HuH-7.5 (cell line): ENCODE data around the gene MUS81.
A peak's percentile ranks its signal among the peaks of the same experiment; 100 is the strongest.
"Not testable (repeated sequence)": the region's sequence is repeated elsewhere in the genome, so short reads cannot be mapped to it uniquely, and the experiment has no call there.

Experiments
- DNase-seq: peaks from one replicate; pipeline ENCODE4 v3.0.0; 2011; ENCODE audit warnings: low spot score

The MUS81 gene

DNA sequence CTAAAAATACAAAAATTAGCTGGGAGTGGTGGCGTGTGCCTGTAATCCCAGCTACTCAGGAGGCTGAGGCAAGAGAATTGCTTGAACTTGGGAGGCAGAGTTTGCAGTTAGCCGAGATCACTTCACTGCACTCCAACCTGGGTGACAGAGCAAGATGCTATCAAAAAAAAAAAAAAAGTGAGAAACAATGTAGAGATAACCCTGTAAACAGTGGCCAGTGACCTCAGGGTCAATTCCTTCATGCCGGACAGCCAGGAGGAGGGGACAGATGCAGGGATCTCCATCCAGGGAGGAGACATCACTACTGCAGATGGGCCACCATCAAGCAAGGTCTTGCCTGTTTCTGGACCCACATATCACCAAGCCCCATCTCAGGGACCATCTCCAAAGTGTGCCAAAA is 12.5 kb upstream of the MUS81 start:
- DNase-seq, result no peak

DNA sequence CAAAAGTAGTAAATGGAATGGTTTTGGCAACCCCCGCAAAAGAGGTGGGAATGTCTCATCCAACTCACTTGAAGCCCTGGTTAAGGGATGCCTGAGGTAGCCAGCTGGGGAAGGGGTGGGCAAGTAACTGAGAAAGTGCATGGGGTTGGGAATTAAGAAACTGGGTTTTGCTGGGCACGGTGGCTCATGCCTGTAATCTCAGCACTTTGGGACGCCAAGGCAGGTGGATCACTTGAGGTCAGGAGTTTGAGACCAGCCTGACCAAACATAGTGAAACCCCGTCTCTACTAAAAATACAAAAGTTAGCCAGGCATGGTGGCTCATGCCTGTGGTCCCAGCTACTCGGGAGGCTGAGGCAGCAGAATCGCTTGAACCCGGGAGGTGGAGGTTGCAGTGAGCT is 11.5 kb upstream of the MUS81 start:
- DNase-seq, result not testable (repeated sequence)

DNA sequence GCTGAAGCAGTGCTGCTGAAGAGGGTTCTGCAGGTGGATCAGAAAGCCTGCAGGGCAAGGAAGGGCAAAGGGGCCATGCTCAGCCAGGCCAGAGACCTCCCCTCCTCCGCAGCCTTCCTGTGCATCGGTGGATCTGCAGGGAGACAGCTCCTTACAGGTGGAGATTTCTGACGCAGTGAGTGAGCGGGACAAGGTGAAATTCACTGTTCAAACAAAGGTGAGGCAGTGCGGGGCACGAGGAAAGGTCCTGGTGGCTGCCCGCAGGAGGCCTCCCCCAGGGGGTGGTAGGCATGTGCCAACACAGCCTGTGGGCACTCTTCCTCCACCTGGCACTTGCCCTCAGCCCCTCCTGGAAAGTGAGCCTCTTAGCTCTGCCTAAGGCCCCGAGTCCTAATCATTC is 10.9 kb upstream of the MUS81 start:
- DNase-seq, result no peak

DNA sequence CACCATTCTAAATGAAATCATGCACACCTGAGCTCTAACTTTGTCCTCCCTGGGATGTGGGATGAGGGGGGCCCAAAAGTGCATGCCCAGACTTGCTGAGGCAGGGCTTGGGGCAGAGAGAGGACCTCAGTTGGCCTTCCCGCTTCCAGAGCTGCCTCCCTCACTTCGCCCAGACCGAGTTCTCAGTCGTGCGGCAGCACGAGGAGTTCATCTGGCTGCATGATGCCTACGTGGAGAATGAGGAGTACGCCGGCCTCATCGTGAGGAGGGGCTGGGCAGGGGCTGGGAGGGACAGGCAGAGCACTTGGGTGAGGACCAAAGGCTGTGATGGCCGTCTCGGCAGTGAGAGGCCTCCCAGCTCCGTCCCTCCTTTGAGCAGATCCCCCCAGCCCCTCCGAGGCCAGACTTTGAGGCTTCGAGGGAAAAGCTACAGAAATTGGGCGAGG is 10.4 kb upstream of the MUS81 start:
- DNase-seq, result no peak

DNA sequence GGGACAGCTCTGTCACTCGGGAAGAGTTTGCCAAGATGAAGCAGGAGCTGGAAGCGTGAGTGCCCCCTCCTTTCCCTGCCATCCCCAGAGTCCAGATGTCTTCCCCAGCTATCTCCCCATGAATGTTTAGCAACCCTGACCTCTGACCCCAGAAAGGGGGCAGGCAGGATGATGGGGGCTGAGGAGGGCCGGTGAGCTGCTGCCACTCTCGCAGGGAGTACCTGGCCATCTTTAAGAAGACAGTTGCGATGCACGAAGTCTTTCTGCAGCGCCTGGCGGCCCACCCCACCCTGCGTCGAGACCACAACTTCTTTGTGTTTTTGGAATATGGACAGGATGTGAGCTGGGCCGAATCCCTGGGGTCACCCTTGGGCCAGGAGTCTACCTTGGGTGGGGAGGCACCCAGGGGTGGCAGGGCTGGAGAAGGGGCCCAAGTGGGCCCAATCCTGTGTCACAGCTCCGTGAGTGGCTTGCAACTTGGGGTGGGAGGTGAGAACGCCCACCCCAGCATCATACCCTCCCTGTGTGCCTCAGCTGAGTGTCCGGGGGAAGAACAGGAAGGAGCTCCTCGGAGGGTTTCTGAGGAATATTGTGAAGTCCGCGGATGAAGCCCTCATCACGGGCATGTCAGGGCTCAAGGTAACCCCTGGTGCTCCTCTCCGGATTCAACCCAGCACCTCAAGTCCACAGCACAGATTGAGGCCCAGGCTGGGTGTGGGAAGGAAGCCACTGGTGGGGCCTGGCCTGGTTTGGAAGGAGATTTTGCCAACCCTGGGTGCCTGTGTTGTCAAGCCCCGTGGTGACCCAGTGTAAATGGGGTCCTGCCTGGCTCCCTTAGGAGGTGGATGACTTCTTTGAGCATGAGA is 9.8 kb upstream of the MUS81 start:
- DNase-seq, result no peak

DNA sequence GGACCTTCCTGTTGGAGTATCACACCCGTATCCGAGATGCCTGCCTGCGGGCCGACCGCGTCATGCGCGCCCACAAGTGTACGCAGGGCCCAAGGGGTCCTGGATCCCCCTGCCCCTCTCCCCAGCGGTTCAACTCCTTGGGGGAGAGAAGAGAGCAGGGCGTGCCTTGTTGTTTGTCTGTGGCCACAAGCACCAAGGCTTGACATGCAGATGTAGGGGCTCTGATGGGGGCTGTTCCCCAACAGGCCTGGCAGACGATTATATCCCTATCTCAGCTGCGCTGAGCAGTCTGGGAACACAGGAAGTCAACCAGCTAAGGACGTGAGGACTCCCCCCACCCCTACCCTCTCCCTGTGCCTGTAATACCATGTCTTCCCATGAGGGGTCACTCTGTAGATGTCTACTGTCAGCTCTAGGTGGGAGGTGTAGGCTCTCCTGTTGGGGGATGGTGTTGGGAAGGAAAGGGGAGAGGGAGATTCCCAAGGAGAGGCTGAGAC is 9.1 kb upstream of the MUS81 start:
- no peak for DNase-seq

DNA sequence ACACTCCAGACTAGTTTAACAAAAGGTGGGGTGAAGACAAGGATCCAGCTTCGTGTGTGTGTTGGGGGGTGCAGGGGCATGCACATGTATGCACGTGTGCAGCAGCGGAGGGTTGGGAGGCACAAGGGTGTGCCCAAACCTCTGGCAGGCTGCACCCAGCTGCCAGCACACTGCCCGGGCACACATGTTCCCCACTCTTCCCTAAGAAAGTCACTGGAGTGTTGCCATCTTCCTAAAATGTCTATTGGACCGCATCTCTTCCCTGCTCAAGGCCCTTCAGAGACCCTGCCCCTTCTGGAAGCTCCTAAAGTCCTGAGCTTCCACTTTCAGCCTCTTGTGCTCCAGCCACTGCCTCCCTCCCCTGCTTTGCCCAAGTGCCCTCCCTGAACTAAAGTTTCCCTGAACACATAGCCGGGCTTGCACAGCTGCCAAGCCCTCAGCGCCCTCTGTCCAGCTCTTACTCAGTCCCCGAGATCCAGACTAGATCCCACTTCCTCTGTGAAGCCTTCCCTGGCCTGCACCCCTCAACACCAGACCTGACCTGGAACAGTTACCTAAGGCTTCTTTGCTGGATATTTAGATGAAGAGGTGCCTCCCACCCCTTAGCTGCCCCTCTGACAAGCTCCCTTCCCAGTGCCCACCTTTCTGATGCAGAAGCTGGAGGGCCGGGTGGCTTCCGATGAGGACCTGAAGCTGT is 8.3 kb upstream of the MUS81 start:
- DNase-seq, result no peak

DNA sequence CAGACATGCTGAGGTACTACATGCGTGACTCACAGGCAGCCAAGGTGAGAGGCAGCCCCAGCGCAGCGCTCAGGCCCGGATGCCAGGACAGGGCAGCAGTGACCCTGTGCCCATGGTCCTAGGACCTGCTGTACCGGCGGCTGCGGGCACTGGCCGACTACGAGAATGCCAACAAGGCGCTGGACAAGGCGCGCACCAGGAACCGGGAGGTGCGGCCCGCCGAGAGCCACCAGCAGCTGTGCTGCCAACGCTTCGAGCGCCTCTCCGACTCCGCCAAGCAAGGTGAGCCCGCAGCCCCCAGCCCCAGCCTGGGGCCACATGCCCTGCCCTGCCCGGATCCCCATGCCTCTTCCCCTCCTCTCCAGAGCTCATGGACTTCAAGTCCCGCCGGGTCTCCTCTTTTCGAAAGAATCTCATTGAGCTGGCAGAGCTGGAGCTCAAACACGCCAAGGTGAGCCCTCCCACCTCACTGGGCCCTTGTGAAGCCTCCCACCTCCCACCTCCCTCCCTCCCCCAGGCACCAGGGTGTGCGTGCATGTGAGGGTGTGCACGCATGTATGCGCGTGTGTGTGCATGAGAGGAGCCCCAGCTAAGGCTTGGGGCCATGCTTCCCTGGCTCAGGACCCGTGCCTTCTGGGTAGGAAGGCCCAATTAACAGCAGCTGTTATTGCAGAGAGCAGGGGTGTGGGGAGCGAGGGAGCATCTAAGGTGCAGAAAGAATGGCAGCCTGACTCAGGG is 7.6 kb upstream of the MUS81 start:
- DNase-seq, result no peak

DNA sequence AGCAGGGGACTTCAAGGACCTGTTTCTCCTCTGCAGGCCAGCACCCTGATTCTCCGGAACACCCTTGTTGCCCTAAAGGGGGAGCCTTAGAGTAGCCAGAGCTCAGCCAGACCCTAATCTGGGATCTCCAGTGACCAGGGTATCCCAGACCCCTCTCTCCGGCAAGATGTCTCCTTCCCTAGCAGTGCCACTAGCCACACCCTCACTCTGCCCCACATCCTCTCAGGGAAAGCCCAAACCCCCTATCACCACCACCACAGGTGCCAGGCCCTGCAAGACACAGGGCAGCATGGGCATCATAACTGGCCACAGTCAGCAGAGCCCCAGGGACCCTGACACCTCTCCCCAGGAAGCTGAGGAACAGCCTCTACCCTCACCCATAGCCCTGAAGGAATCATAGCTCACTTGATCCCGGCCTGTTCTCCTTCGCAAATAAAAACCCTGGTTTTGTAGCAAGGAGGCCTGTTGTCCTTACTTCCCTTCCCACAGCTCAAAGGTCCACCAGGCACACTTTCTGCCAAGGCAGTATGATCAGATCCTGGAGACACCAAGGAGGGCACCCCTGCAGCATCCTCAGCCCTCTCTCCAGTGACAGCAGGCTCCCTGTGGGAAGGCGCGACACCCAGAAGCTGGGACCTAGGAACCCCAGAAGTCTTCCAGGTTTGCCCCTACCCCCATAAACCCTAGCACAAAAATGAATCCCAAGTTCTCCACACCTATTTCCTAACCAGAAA is 6.8 kb upstream of the MUS81 start:
- DNase-seq, result no peak

DNA sequence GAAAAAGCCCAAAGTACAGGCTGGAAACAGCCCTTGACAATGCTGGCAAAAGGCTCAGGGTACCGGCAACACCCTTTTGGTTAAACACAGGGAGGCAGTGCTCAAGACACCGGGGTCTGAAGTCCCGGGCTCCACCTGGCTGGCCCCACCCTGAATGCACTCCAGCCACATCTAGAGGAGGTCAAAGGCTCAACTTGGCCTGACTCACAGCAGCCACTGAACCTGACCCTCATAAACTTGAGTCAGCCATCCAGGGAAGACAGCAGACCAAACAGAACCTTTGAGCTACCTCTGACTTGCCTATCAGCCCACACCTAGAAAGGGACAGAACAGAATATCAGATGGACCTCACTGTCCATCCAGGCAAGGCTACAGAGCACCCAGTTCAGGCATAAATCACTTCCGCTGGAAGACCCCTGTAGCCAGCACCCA is 6.1 kb upstream of the MUS81 start:
- DNase-seq, result no peak

DNA sequence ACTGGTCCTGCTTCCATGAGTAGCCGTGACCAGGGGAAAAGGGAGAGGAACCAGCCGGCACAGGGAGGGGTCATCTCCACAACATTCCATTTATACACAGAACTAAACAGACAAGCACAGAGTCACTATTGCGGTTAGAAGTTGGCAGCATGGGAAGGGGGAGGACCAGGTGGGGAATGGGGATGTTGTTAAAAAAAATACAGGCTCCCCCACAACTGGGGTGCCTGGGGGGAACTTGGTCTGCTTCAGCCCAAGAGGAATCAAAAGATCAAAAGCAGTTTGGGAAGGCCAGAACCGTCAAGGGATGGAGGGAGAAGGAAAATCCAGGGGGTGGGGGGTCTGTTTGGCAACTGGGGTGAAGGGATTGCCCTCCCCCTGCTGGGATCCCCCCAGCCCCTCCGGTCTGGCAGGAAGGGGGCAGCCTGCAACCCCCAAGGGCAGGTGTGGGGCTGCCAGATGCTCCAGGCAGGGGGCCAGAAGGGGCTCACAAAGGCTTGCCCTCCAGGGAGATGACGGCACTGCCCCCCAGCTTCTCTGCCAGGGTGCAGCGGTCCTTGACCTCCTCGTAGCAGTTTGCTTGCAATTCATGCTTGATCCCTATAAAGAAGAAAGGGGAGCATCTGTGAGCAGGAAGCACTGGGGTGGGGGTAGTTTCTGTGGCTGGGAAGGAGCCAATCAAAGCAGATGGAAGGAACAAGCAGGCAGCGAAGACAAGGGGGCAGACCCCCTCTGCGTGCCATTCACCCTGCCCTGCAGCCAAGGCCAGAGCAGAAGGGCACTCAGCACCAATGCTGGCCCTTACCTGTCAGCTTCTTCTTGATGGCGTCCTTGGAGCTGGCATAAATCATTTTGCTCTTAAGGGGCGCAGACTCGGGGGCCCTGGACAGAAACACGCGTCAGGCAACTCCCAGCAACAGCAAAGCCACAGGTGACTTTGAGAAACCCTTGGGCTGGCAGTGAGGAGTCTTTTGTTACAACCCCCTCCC is 5.1 kb upstream of the MUS81 start:
- no peak for DNase-seq

DNA sequence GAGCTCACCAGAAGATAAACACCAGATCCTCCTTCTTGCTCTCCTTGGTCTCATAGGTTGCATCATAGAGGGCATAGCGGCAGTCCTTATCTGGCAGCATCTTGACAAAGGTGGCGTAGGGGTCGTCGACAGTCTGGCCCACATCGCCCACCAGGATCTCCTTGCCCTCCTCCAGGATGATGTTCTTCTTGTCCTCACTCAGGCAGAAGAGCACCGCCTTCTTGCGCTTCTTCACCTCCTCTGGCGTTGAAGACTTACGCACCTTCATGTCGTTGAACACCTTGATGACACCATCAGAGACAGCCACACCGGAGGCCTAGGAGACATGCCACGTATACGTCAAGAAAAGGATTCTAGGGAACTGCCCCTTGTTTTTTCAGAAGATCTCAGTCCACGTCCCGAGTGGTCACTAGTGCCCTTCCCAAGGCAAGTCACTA is 4.3 kb upstream of the MUS81 start:
- DNase-seq, result no peak

DNA sequence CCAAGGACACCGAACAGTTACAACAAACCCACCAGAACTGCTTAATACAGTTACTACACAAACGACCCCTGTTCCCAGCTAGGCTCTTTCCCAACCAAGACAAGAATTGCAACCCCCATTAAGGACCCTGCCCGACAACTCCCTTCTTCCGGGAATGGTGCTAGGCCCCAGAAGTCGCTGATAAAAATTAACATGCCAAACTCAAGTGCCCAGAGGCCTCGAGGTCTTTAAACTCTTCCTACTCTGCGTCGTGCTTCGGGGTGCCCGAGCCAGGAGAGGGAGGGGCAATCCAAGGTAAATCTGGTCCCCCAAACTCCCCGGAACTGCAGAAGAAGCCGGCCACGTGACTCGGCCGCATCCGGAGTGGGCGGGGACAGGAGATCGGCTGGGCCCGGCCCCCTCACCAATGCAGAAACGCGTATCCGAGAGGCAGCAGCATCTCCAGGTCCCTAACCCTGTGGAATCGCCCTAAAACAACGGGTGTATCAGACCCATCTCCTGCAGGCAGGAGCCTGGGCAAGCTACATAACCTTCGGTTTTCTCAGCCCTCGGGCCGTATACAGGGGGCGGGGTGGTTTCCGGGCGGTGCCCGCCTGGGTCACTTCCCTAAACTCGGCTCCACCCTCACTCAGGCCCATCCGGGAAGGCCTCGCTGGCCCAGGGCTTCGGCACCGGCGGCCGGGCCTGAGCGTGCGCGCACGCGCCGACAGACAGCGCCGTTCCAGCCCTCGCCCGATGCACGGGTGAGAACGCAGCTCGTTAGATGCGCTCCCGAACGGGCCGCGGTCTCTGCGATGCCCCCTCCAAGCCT is 3.3 kb upstream of the MUS81 start:
- no peak for DNase-seq

DNA sequence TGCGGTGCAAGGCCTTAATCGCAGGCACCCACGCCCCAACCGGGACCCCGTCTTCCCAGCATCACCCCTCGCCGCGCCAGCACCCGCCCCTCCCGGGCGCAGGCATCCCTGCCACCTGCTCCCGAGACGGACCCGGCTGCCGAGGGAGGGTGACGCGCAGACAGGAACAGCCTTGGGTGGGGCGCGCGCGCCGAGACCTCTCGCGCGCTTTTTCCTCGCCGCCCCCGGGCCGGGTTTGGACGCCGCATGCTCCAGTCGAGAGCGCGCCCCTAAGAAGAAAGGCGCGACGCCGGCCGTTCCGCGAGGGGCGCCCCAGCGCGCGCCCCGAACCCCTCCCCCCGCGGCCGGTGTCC is 2.8 kb upstream of the MUS81 start:
- no peak for DNase-seq

DNA sequence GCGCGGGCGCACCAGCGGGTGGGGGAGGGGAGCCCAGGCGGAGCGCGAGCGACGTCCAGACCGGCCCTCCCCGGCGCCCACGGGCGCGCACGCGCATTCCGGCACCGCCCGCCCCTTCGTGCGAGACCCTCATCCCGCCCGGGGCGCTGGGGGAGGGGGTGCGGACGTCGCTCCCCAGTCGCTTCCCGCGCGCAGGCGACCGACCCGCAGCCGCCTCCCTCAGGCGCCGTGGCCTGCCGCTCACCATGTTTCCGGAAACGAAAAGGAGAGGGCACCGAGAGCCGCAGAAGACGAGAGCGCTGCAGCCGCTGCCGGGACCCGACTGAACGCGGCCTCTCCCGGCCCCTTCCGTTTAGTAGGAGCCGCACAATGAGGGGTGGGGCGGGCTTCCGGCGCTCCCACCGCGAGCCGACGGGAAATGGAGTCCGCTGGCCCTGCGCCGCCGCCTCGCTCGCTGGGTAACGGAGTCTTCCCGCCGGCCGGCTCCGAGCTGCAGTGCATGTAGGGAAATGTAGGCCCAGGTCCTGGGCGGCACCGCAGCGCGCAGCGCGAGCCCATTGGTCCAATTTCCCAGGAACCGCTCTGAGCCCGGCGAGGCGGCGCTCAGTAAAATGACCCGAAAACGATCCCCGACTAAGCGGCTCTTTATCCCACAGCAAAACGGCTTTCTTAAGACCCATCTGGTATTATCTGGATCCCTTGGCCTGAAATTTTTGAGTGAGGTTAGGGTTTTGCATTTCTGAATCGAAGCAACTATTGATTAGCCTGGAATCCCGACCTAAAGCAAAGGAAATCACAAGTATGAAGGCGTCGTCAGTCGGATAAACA is 2.2 kb upstream of the MUS81 start, which contains the start of gene CFL1:
TSS of gene CFL1 (minus strand) at position 328 of the 828 bp plus-strand sequence. CDS start at position 247, 81 bp downstream.
- DNase-seq, result peak; percentile 89

DNA sequence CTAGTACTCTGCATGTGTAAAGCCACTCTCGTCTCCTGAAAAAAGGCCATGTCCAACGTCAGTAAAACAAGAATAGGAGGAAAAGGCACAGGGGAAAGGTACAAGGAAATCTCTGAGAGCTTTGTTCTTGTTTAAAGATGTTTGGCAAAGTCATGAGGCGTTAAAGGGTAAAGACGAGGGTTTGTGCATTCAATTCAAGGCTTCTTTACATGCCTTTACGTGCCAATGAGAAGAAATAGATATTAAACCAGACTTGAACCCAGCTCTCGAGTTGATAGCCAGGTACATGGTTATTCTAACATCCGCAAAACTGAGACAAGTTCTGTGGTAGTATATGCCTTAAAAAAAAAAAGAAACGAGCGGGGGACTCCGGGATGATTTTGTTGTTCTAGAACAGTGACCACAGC is 1.5 kb upstream of the MUS81 start:
- no peak for DNase-seq

DNA sequence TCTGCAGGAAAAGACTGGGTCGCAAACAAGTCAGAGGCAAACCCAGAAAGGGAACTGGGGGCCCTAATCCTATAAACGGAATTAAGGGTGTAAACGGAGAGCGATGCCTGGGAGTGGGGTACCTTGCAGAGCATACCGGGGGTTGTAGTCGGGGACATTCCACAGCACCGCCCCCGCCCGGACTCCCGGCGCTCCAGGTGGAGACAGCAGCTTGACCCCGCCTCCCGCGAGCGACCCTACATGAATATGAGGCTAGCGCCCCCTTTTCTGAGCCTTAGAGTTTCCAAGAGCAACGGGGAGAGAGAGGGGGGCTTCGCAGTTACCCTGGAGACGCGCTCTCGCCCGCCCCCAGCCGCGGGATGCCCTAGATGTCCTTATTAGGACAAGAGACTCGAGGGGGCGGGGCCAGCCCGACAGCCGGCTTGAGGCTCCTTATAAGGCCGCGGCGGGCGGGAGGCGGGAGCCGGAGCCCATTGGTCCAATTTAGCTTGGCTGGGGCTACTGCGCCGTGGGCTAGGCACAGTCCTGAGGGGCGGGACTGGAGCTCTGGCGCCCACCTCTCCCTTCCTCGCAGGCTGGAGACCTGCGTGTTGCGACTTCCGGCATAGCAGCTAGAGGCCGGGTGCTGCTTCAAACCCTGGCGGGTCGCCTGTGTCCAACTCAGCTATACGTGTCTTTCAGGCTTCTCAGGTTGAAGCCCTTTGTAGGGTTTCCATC is 980 bp upstream of the MUS81 start:
- peak; percentile 95 for DNase-seq

DNA sequence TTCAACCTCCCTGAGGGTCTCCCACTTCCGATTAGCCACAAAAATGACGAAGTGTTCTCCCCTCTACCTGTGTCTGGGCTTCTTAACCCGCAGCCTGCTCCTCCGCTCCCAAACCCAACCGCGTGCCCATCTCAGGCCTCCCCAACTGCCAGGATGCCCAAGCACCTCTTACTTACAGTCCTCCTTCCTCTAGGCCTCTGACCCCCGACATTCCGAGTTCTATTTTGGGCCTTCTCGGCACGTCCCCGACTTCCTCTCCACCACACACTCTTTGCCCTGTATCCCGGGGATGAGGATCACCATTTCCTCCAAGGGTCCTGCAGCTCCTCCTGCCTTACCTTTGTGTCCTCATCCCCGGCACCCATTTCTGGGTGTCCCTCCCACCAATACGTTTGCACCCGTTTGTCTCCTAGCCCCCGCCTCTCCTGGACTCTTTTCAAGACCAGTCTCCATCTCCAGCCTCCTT is 388 bp upstream of the MUS81 start:
- DNase-seq, result no peak
